DOHH2 (cell line): ENCODE data around the gene RPS27L.
"Not testable (repeated sequence)": the region's sequence is repeated elsewhere in the genome, so short reads cannot be mapped to it uniquely, and the experiment has no call there.

Experiments used
- H3F3A ChIP-seq: fragments of 200-600 bp; sonication (generic), shearing (Covaris generic); 2 replicates; pipeline ENCODE4 v1.6.0; 2016; ENCODE audit warnings: antibody characterized with exemption, mild to moderate bottlenecking; ENCODE audit not compliant: control insufficient read depth, insufficient read depth
- H3K27ac ChIP-seq: fragments of 200-600 bp; sonication (generic); 2 replicates; pipeline ENCODE4 v1.5.1; 2014; ENCODE audit warnings: low read depth, mild to moderate bottlenecking, low read length, moderate library complexity
- H3K27me3 ChIP-seq: fragments of 200-600 bp; sonication (generic); 2 replicates; pipeline ENCODE4 v1.6.1; 2014; ENCODE audit warnings: mild to moderate bottlenecking, low read length, mixed read lengths; ENCODE audit not compliant: control insufficient read depth
- H3K36me3 ChIP-seq: fragments of 200-600 bp; sonication (generic); 2 replicates; pipeline ENCODE4 v1.6.1; 2014; ENCODE audit warnings: mild to moderate bottlenecking, low read length, moderate library complexity, mixed read lengths; ENCODE audit not compliant: control insufficient read depth
- H3K4me1 ChIP-seq: fragments of 200-600 bp; sonication (generic); 2 replicates; pipeline ENCODE4 v1.6.1; 2014; ENCODE audit warnings: mild to moderate bottlenecking, low read length, mixed read lengths; ENCODE audit not compliant: control insufficient read depth
- H3K4me2 ChIP-seq: fragments of 200-600 bp; sonication (generic); 2 replicates; pipeline ENCODE4 v1.6.0; 2014; ENCODE audit warnings: mild to moderate bottlenecking, low read length, moderate library complexity
- H3K4me3 ChIP-seq: fragments of 200-600 bp; sonication (generic); 2 replicates; pipeline ENCODE4 v1.5.1; 2014; ENCODE audit warnings: mild to moderate bottlenecking, low read length, mixed read lengths
- H3K79me2 ChIP-seq: fragments of 200-600 bp; sonication (generic); 2 replicates; pipeline ENCODE4 v1.6.1; 2014; ENCODE audit warnings: mild to moderate bottlenecking, low read length, mixed read lengths; ENCODE audit not compliant: control insufficient read depth
- H3K9me2 ChIP-seq: fragments of 200-600 bp; sonication (generic); replicated peaks from 2 replicates; pipeline ENCODE4 v1.6.1; 2014; ENCODE audit warnings: mild to moderate bottlenecking, low read length, mixed read lengths; ENCODE audit not compliant: control insufficient read depth
- H3K9me3 ChIP-seq: fragments of 200-600 bp; sonication (generic); 2 replicates; pipeline ENCODE4 v1.6.1; 2014; ENCODE audit warnings: antibody characterized with exemption, low read length, mixed read lengths; ENCODE audit not compliant: control insufficient read depth, insufficient read depth
- H4K20me1 ChIP-seq: fragments of 200-600 bp; sonication (generic); 2 replicates; pipeline ENCODE4 v1.6.0; 2014; ENCODE audit warnings: low read depth, mild to moderate bottlenecking, antibody characterized with exemption, low read length, moderate library complexity; ENCODE audit not compliant: control insufficient read depth, insufficient read depth
- EZH2phosphoT487 ChIP-seq: fragments of 200-600 bp; sonication (generic); IDR thresholded peaks from 2 replicates; pipeline ENCODE4 v1.6.1; 2017; ENCODE audit warnings: borderline replicate concordance, mild to moderate bottlenecking, antibody characterized with exemption, low read length, moderate library complexity, mixed read lengths
- TF ChIP-seq, protein P1 (sequence below): fragments of 200-600 bp; sonication (generic); IDR thresholded peaks from one replicate; pipeline ENCODE4 v1.5.1; 2014; ENCODE audit warnings: antibody characterized with exemption, mild to moderate bottlenecking, low read depth, low read length; ENCODE audit not compliant: poor library complexity, severe bottlenecking

The RPS27L gene

DNA sequence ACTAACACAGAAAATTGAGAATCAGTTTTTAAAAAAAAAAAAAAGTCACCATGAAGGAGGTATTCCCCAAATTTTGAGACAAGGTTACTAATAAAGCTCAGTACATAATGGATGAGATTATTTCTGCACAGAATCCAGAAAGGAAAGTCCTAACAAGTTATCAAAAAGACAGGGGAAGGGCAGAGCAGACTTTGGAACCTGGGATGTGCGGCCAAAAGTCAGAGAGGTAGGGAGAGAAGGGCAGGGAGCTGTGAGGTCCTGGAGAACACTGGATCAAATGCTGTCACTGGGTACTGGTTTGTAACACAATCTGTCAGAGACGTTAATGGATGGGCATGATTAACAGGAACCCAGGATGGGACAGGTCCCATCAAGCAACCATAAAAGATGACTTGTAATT lies 47.8 kb downstream of the RPS27L start:
- Histone ChIP-seq H3K4me3 (no peak overlapping the region), H3K9me3 (peaks cover 6% of the 10 kb centered on the region; the same call in 1 of the 2 replicates), H3K36me3 (no peaks in the 10 kb centered on the region), H3K4me2 (no peak overlapping the region), H4K20me1 (no peaks in the 10 kb centered on the region), H3K9me2 (no peaks in the 10 kb centered on the region), H3K27me3 (no peaks in the 10 kb centered on the region), H3K79me2 (no peaks in the 10 kb centered on the region), H3K27ac (no peak overlapping the region), H3F3A (no peaks in the 10 kb centered on the region), H3K4me1 (no peaks in the 10 kb centered on the region)
- TF ChIP-seq, protein P1, sequence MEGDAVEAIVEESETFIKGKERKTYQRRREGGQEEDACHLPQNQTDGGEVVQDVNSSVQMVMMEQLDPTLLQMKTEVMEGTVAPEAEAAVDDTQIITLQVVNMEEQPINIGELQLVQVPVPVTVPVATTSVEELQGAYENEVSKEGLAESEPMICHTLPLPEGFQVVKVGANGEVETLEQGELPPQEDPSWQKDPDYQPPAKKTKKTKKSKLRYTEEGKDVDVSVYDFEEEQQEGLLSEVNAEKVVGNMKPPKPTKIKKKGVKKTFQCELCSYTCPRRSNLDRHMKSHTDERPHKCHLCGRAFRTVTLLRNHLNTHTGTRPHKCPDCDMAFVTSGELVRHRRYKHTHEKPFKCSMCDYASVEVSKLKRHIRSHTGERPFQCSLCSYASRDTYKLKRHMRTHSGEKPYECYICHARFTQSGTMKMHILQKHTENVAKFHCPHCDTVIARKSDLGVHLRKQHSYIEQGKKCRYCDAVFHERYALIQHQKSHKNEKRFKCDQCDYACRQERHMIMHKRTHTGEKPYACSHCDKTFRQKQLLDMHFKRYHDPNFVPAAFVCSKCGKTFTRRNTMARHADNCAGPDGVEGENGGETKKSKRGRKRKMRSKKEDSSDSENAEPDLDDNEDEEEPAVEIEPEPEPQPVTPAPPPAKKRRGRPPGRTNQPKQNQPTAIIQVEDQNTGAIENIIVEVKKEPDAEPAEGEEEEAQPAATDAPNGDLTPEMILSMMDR = no peak
- no peak for TF ChIP-seq EZH2phosphoT487

DNA sequence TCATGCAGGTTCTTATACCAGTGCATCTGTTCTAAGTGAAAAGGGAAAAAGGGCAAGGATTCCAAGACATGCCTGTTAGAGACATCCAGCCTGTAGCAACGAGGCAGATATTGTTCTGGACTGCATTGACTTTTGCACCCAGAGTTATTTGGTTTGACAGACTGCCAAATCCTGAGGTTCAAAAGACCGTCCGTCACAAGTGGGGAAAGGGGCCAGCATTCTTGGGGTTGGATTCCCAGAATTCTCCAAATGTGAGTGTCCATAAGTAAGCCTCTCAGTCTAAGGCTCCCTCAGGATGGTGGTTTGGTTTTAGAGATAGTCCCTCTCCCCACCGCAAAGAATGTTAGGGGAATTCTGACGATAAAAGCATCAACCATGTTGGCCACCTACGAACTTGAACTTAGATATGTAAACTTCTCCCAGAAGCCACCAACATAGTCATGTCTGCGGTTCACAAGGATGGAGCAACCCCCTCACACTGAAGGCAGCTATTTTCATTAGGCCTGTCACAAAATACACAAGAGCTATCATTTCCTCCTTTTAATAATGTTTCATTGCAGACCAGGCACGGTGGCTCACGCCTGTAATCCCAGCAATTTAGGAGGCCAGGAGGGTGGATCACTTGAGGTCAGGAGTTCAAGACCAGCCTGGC lies 49.3 kb downstream of the RPS27L start:
- Histone ChIP-seq H3K27ac (no peak overlapping the region), H3K27me3 (no peaks in the 10 kb centered on the region), H3K9me2 (no peaks in the 10 kb centered on the region), H4K20me1 (no peaks in the 10 kb centered on the region), H3K36me3 (no peaks in the 10 kb centered on the region), H3K4me3 (no peak overlapping the region), H3K4me1 (no peaks in the 10 kb centered on the region), H3K9me3 (peaks cover 6% of the 10 kb centered on the region; the same call in 1 of the 2 replicates), H3F3A (no peaks in the 10 kb centered on the region), H3K79me2 (no peaks in the 10 kb centered on the region), H3K4me2 (no peak overlapping the region)
- no peak for TF ChIP-seq EZH2phosphoT487
- TF ChIP-seq, protein P1 = no peak

DNA sequence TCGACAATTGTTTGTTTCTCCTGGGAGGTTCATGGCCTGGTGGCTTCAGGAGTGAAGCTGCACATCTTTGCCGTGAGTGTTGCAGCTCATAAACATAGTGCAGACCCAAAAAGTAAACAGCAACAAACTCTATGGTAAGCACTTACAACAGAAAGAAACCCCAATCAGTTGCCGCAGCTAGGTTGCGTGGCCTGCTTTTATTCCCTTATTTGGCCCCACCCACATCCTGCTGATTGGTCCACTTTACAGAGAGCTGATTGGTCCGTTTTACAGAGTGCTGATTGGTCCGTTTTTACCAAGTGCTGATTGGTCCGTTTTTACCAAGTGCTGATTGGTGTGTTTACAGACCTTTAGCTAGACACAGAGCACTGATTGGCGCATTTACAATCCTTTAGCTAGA lies 51.9 kb downstream of the RPS27L start:
- not testable (repeated sequence) for H3K9me3 ChIP-seq, H3K4me1 ChIP-seq, H3K4me3 ChIP-seq, H3K27me3 ChIP-seq, H4K20me1 ChIP-seq, H3K36me3 ChIP-seq, H3K9me2 ChIP-seq, H3K27ac ChIP-seq, H3K4me2 ChIP-seq, H3F3A ChIP-seq, H3K79me2 ChIP-seq

DNA sequence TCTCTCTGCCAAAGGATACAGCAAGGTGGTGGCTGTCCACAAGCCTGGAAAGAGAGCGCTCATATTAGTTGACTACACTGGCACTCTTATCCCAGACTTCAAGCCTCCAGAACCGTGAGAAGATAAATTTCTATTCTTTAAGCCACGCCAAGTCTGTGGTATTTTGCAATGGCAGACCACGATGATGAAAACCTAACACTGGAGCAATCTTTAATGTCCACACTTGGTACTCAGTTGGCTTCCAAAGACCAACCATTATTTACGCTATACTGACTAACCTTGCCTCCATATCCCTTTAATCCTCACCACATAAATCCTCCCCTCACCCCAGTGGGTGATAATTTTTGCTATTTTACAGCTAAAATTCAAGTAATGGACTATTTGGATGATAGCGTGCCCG lies 52.5 kb downstream of the RPS27L start:
- H3K9me2 ChIP-seq = no peaks in the 10 kb centered on the region
- H3K9me3 ChIP-seq = peaks cover 6% of the 10 kb centered on the region; the same call in 1 of the 2 replicates
- H3K27ac ChIP-seq = no peak overlapping the region
- no peaks in the 10 kb centered on the region for H3F3A ChIP-seq
- no peaks in the 10 kb centered on the region for H3K27me3 ChIP-seq
- H3K4me3 ChIP-seq = no peak overlapping the region
- H3K4me2 ChIP-seq = no peak overlapping the region
- H3K36me3 ChIP-seq = no peaks in the 10 kb centered on the region
- no peaks in the 10 kb centered on the region for H3K4me1 ChIP-seq
- no peaks in the 10 kb centered on the region for H4K20me1 ChIP-seq
- TF ChIP-seq, protein P1 = no peak
- TF ChIP-seq EZH2phosphoT487 = no peak
- H3K79me2 ChIP-seq = no peaks in the 10 kb centered on the region
